ENCODE measurements around the gene ISCA1.

ISCA1 gene

GRCh38 chr9:86230858-86231257, 51.5 kb downstream of the ISCA1 start:
- no peak for DNase-seq (ENCODE audit: low spot score)

DNA sequence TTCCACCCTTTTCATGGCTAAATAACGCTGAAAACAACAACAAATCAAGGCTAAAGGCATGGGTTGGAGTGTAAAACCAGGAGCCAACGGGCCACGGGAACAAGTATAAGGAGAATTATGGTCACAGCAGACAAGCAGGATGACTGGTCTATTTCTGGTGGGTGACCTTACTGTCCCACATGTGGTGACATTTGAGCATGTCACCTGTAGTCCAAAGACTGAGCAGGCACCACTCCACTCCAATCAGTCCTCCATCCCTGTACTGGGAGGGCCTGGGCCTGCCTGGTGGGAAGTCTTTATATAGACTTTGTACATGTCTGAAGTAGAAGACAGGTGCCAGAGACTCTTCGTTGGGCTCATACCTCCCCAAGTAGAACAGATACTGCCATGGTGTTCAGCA, 59.7 kb downstream of the ISCA1 start:
- DNase-seq (ENCODE audit: low spot score): no peak

GRCh38 chr9:86219606-86220005, 62.7 kb downstream of the ISCA1 start:
- no peak for DNase-seq (ENCODE audit: low spot score)

DNA sequence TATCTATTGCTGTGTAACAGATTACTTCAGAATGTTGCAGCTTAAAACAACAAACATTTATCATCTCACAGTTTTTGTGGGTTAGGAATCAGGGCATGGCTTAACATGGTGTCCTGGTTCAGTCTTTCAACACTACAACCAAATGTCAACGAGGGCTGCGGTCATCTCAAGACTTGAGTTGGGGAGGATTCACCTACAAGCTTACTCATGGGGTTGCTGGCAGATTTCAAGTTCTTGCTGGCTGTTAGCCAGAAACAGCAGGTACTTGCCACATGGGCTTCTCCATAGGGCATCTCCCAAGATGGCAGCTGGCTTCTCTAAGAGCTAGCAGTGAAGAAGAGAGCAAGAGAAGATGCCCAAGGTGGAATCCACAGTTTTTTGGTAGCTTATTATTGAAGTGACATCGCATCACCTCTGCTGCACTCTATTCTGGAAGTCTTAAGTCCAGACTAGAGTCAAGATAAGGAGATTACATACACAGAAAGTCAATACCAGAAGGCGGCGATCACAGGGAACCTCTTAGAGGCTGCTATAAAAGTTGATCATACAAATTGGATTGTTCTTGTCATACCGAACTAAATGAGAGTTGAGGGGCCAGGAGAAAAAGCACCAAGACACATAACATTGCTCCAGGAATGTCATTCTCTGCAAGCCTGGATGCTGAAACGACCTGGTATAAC, 65.1 kb downstream of the ISCA1 start:
- no peak for DNase-seq (ENCODE audit: low spot score)
